Mammary epithelial cell (primary cell): ENCODE measurements around the gene LSM8.

Experiments used
- EZH2 ChIP-seq: IDR thresholded peaks from 2 replicates; pipeline ENCODE4 v1.6.1; 2012; ENCODE audit warnings: low read length, inconsistent platforms, borderline replicate concordance
- TF ChIP-seq, protein P1 (sequence below), 2 donors: IDR thresholded peaks in 1 of 2; conservative IDR thresholded peaks in 1 of 2; 2 replicates each; pipeline ENCODE4 v1.5.1; 2011 to 2012; ENCODE audit warnings: inconsistent platforms in 2 of 2, low read length in 2 of 2, mild to moderate bottlenecking in 2 of 2, control low read depth in 1 of 2, low read depth in 1 of 2; ENCODE audit not compliant: insufficient read depth in 1 of 2; ENCODE audit errors: extremely low read depth in 1 of 2

GRCh38 chr7:118179191-118179590 is 4.8 kb upstream of the LSM8 start:
- TF ChIP-seq EZH2 = no peak
- TF ChIP-seq, protein P1, sequence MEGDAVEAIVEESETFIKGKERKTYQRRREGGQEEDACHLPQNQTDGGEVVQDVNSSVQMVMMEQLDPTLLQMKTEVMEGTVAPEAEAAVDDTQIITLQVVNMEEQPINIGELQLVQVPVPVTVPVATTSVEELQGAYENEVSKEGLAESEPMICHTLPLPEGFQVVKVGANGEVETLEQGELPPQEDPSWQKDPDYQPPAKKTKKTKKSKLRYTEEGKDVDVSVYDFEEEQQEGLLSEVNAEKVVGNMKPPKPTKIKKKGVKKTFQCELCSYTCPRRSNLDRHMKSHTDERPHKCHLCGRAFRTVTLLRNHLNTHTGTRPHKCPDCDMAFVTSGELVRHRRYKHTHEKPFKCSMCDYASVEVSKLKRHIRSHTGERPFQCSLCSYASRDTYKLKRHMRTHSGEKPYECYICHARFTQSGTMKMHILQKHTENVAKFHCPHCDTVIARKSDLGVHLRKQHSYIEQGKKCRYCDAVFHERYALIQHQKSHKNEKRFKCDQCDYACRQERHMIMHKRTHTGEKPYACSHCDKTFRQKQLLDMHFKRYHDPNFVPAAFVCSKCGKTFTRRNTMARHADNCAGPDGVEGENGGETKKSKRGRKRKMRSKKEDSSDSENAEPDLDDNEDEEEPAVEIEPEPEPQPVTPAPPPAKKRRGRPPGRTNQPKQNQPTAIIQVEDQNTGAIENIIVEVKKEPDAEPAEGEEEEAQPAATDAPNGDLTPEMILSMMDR (conservative IDR thresholded peaks at IDR 0.05 in 1 of 2, IDR thresholded peaks at IDR 0.05 in 1 of 2; ENCODE audit: extremely low read depth in 1 of 2, insufficient read depth in 1 of 2, low read depth in 1 of 2, low read length in 2 of 2) = no peak
